Activated naive CD4-positive, alpha-beta T cell treated with anti-CD3 and anti-CD28 coated beads, Interleukin-2, amount 10 ng/mL, durations not matched to agents 7 days and 5 days (primary cell): Measurements from ENCODE around the gene PRC1.

ENCODE experiments used
- CTCF ChIA-PET: fragments of 350-600 bp; sonication (Branson Sonifier 250); formaldehyde crosslinking; loops from one replicate; lab custom pipeline; 2021; ENCODE audit warnings: antibody characterized with exemption; lab: Charles Lee
- DNase-seq: peaks from one replicate; pipeline ENCODE4 v3.0.0-alpha.2; 2020
- H3K27ac Mint-ChIP-seq: one replicate; pipeline ENCODE4 v1.8.0; 2021; ENCODE audit warnings: mild to moderate bottlenecking, moderate library complexity, mixed read lengths
- H3K27me3 Mint-ChIP-seq: one replicate; pipeline ENCODE4 v1.8.0; 2021; ENCODE audit warnings: mild to moderate bottlenecking, mixed read lengths
- H3K36me3 Mint-ChIP-seq: one replicate; pipeline ENCODE4 v1.8.0; 2021; ENCODE audit warnings: mixed read lengths
- H3K4me1 Mint-ChIP-seq: one replicate; pipeline ENCODE4 v1.8.0; 2021; ENCODE audit warnings: mixed read lengths
- H3K4me3 Mint-ChIP-seq: one replicate; pipeline ENCODE4 v1.8.0; 2021; ENCODE audit warnings: mild to moderate bottlenecking, moderate library complexity, mixed read lengths
- H3K9me3 Mint-ChIP-seq: one replicate; pipeline ENCODE4 v1.8.0; 2021; ENCODE audit warnings: mixed read lengths

The PRC1 gene

DNA sequence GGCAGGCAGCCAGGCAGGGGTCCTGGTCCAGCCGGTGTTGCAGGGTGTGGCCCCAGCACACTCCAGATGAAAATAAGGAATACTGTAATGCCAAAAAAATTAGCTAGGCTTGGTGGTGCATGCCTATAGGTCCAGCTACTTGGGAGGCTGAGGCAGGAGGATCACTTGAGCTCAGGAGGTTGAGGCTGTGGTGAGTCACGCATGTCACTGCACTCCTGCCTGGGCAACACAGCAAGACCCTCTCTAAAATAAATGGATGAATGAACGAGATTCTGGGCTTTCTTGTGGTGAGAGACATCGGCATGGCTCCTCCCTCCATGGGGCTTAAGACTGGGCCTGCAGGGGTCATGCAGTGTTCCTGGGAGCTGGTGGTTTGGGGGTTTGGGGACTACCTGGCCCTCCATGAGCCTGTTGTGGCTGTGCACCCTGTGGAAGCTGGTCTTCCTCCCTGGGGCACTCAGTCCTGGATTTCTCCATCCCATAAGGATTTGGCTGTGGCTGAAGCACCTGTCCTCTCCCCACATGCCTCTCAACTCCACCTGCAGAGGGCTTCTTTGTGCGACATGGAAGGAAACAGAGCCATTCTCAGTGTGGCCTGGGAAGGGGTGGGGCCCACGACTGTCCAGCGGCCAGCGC, 47.3 kb downstream of the PRC1 start:
- Mint-ChIP-seq H3K27me3 (no peaks in the 10 kb centered on the region), H3K4me1 (no peaks in the 10 kb centered on the region), H3K4me3 (no peak overlapping the region), H3K27ac (no peak overlapping the region), H3K36me3 (peaks cover 53% of the 10 kb centered on the region), H3K9me3 (no peaks in the 10 kb centered on the region)
- no peak for DNase-seq
- CTCF ChIA-PET = interaction anchor here (3.2 kb wide), 1 partner anchor 12 kb away, joined by 16 read pairs; the partner anchor contains the start of gene UNC45A

DNA sequence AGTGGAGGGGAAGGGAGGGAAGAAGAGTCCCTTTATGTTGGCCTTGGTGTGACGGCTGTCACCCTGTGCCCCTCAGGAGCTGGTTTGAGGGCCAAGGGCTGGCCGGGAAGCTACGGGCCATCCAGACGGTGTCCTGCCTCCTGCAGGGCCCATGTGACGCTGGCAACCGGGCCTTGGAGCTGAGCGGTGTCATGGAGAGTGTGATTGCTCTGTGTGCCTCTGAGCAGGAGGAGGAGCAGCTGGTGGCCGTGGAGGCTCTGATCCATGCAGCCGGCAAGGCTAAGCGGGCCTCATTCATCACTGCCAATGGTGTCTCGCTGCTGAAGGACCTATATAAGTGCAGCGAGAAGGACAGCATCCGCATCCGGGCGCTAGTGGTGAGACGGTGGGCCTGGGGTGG, 47.8 kb downstream of the PRC1 start:
- CTCF ChIA-PET = interaction anchor here (1.2 to 3.2 kb wide), 2 partner anchors 12 to 103 kb away, joined by 3 to 16 read pairs; partner anchors contain the start of gene UNC45A
- H3K9me3 Mint-ChIP-seq = no peaks in the 10 kb centered on the region
- H3K27me3 Mint-ChIP-seq = no peaks in the 10 kb centered on the region
- no peaks in the 10 kb centered on the region for H3K4me1 Mint-ChIP-seq
- peaks cover 49% of the 10 kb centered on the region for H3K36me3 Mint-ChIP-seq
- H3K4me3 Mint-ChIP-seq = no peak overlapping the region
- no peak overlapping the region for H3K27ac Mint-ChIP-seq
- no peak for DNase-seq

DNA sequence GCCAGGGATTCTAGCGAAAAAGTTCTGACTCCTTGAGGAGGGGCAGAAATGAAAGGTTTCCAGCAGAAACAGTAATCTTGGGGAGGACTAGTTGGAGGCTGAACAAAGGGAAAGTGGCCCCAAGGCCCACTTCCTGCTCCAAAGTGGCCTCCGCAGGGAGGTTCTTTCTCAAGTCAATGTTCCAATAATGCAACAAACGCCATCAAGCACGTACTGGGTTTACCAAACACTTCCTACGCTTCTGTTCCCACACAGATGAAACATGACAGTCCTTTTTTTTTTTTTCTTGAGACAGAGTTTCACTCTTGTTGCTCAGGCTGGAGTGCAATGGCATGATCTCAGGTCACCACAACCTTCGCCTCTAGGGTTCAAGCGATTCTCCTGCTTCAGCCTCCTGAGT, 49.2 kb downstream of the PRC1 start:
- H3K27ac Mint-ChIP-seq = no peak overlapping the region
- H3K4me3 Mint-ChIP-seq = no peak overlapping the region
- H3K27me3 Mint-ChIP-seq = no peaks in the 10 kb centered on the region
- CTCF ChIA-PET = interaction anchor here (0.6 to 1.2 kb wide), 2 partner anchors 14 to 105 kb away, joined by 3 read pairs; no protein-coding TSS in a partner anchor
- no peaks in the 10 kb centered on the region for H3K9me3 Mint-ChIP-seq
- DNase-seq = no peak
- no peaks in the 10 kb centered on the region for H3K4me1 Mint-ChIP-seq
- H3K36me3 Mint-ChIP-seq = peaks cover 54% of the 10 kb centered on the region

DNA sequence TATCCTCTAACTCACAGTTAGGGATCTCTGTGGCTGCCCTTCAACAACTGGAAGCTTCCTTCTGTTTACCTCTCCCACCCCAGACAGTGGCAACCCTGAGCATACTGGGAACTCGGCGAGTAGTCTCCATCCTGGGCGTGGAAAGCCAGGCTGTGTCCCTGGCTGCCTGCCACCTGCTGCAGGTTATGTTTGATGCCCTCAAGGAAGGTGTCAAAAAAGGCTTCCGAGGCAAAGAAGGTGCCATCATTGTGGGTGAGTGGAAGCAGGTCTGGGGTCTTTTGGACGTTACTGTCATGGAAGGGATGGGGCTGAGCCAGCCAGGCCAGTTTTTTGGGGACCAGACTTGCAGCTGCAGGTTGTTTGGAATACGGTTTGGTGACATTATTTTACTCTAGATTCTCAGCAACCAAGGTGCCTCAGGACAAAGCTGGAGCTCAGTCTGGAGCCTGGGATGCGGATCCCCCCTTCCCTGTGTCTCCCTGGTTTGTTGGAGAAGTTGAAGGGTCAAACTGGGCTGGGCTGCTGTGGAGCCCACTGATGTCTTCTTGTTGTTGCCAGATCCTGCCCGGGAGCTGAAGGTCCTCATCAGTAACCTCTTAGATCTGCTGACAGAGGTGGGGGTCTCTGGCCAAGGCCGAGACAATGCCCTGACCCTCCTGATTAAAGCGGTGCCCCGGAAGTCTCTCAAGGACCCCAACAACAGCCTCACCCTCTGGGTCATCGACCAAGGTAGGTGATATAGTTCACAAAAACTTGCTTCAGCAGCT, 51.8 kb downstream of the PRC1 start:
- Mint-ChIP-seq H3K9me3 (no peaks in the 10 kb centered on the region), H3K27ac (no peak overlapping the region), H3K36me3 (peaks cover 52% of the 10 kb centered on the region), H3K4me1 (no peaks in the 10 kb centered on the region), H3K4me3 (no peak overlapping the region), H3K27me3 (no peaks in the 10 kb centered on the region)
- DNase-seq = no peak
- CTCF ChIA-PET = interaction anchor here (0.8 to 1.3 kb wide), 3 partner anchors 10 to 107 kb away, joined by 3 to 4 read pairs (median 3); partner anchors contain the start of gene HDDC3

DNA sequence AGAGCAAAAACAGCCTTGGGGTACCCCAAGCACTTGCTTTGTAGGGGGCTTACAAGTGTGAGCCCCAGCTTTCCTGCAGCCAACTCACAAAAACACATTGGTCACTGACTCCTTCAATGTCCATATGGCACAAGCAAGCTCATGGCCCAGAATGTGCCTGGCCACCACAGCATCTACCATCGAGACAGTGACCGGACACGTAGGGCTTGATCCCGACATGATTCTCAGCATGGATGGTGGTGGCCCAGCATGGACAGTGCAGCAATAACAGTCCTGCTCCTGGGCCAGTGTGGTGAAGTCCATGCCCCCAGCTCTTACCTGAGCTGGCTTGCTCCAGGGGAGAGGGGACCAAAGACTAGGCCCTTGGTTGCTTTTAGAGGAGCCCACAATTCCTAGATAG, 53.3 kb downstream of the PRC1 start:
- DNase-seq = no peak
- CTCF ChIA-PET = interaction anchor here (0.9 kb wide), 1 partner anchor 16 kb away, joined by 4 read pairs; no protein-coding TSS in a partner anchor
- no peaks in the 10 kb centered on the region for H3K9me3 Mint-ChIP-seq
- peaks cover 11% of the 10 kb centered on the region for H3K4me1 Mint-ChIP-seq
- H3K4me3 Mint-ChIP-seq = no peak overlapping the region
- peaks cover 52% of the 10 kb centered on the region for H3K36me3 Mint-ChIP-seq
- H3K27me3 Mint-ChIP-seq = no peaks in the 10 kb centered on the region
- H3K27ac Mint-ChIP-seq = no peak overlapping the region

DNA sequence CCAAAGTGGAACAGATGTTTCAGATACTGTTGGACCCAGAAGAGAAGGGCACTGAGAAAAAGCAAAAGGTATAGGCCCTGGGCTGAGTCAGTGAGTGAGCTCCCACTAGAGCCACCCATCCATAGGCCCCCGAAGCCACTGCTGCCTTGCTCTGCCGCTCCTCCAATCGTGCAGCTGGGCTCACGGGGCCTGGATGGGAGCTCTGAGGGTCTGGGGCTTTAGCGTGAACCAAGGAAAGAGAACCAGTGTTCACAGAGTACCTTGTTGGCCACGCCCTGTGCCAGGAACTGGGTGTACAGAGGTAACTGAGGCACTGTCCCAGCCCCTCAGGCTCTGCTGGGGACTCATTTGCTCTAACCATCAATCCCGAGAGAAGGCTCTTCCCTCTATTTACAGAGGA, 54.6 kb downstream of the PRC1 start:
- no peaks in the 10 kb centered on the region for H3K9me3 Mint-ChIP-seq
- no peak overlapping the region for H3K27ac Mint-ChIP-seq
- peaks cover 16% of the 10 kb centered on the region for H3K4me1 Mint-ChIP-seq
- DNase-seq = no peak
- peaks cover 48% of the 10 kb centered on the region for H3K36me3 Mint-ChIP-seq
- CTCF ChIA-PET = interaction anchor here (0.7 to 1.3 kb wide), 4 partner anchors 8 to 444 kb away, joined by 3 to 5 read pairs (median 4); no protein-coding TSS in a partner anchor
- no peaks in the 10 kb centered on the region for H3K27me3 Mint-ChIP-seq
- no peak overlapping the region for H3K4me3 Mint-ChIP-seq

DNA sequence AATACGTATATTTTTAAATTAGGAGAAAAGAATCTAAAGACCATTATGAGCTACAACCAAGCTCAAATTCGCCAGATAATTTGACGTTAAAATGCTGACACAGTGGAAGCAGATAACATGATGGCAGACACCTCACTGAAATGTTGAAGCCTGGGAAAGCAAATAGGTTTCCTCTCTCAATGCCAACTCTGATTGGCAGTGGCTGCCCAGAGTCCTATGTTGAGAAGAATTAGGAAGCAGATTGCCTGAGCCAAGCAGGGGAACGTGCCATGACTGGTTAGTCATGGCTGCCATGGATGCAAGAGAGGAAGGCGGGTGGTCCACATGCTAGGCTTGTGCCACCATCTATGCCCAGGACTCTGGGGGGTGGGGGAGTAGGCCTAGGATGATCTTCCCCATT, 56.1 kb downstream of the PRC1 start:
- Mint-ChIP-seq H3K27ac (no peak overlapping the region), H3K36me3 (peaks cover 42% of the 10 kb centered on the region), H3K9me3 (no peaks in the 10 kb centered on the region), H3K4me3 (no peak overlapping the region), H3K27me3 (no peaks in the 10 kb centered on the region), H3K4me1 (peaks cover 31% of the 10 kb centered on the region)
- CTCF ChIA-PET = no interaction called here
- DNase-seq = no peak

DNA sequence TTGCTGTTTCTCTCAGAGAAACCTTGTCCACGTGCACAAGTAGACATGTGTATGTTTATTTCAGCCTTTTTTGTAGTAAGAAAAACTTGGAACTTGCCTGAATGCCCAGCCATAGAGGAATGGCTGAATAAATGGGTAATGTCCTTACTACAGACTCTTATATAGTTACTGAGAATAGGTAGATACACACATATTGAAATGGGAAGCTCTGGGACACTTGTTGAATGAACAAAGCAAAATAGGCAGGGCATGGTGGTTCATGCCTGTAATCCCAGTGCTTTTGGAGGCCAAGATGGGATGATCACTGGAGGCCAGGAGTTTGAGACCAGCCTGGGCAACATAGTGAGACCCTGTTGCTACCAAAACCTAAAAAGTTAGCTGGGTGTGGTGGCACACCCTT, 57.5 kb downstream of the PRC1 start:
- H3K4me1 Mint-ChIP-seq = peaks cover 40% of the 10 kb centered on the region

DNA sequence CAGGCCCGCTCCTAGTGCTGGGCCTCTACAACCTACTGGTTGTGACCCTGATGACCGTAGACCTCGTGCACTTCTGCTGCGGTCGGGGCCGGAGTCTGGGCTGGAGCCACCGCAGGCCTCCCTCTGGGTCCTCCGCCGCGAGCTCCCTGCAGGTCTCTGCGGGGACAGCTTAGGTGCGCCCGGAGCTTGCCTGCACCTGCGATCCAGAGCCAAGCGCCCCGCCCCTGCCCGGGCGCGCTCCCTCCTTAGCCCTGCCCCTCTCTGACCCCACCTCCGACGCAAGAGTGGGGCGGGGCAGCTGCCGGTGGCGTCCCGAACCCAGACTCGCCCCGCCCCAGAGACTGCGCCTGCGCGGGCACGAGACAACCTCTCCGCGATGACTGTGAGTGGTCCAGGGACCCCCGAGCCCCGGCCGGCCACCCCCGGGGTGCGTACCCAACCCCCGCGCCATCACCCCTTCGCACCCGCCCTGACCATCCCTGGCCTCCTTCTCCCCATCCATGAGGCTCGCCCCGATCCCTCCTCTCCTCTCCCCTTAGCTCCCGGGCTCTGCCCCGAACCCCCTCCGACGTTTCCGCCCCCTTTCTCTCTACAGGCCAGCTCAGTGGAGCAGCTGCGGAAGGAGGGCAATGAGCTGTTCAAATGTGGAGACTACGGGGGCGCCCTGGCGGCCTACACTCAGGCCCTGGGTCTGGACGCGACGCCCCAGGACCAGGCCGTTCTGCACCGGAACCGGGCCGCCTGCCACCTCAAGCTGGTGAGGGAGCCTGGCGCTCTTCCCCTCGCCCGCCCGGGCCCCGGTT, 59.2 kb downstream of the PRC1 start, which contains the start of gene UNC45A:
UNC45A (plus strand) TSS at position 337 of the 803 bp plus-strand sequence; CDS start at position 377, 40 bp downstream.
- Mint-ChIP-seq H3K27ac (peak within 1 kb of the TSS; percentile 100), H3K36me3 (peaks cover 24% of the 10 kb centered on the region), H3K4me3 (peak within 1 kb of the TSS; percentile 83), H3K4me1 (peaks cover 54% of the 10 kb centered on the region), H3K27me3 (no peaks in the 10 kb centered on the region), H3K9me3 (no peaks in the 10 kb centered on the region)
- CTCF ChIA-PET = interaction anchor here (0.5 to 8.1 kb wide), 18 partner anchors 9 to 615 kb away, joined by 3 to 160 read pairs (median 6); partner anchors contain the start of genes MAN2A2 and RCCD1
- DNase-seq = peak; percentile 97

More for the DNA sequence above, 57.5 kb downstream of the PRC1 start:
- peaks cover 32% of the 10 kb centered on the region for H3K36me3 Mint-ChIP-seq
- CTCF ChIA-PET = interaction anchor here (2.1 to 8.1 kb wide), 3 partner anchors 18 to 112 kb away, joined by 7 to 160 read pairs (median 77); partner anchors contain the start of genes MAN2A2 and RCCD1
- H3K27me3 Mint-ChIP-seq = no peaks in the 10 kb centered on the region
- no peak for DNase-seq
- H3K9me3 Mint-ChIP-seq = no peaks in the 10 kb centered on the region
- peak overlapping the region; percentile 83 for H3K4me3 Mint-ChIP-seq
- no peak overlapping the region for H3K27ac Mint-ChIP-seq

DNA sequence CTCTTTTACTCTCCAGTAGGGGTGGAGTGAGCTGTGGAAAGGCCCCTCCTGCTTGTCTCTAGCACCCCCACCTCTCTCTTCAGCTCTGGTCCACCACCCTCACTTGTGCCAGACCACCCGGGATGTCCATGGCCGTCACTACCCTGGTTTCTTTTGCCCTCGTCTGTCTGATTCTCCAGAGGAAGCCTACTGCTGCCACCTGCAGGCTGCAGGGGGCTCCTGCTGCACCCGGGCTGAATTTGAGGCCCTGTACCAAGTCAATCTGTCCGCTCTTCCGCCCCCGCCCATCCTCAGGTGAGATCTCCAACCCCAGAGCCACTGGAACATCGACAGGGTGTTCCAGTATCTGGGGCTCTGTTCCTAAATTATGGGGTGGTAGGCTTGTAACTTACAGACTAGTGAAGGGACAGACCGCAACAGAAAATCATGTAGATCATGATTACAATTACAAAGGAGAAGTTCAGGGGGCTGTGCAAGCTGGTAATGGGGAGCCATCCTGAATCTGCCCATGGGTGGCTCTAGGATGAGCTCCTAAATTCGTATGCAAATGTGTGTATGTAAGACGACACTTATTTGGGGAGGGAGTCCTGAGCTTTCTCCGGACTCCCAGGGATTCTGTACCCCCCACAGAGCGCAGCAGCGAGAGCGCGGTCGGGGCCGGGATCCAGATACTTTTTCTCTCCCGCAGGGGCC, 59.9 kb downstream of the PRC1 start:
- peaks cover 20% of the 10 kb centered on the region for H3K36me3 Mint-ChIP-seq
- CTCF ChIA-PET = interaction anchor here (0.6 to 8.1 kb wide), 27 partner anchors 8 to 641 kb away, joined by 3 to 160 read pairs (median 5); partner anchors contain the start of genes FES, MAN2A2 and RCCD1
- no peaks in the 10 kb centered on the region for H3K9me3 Mint-ChIP-seq
- H3K27ac Mint-ChIP-seq = peak overlapping the region; percentile 100
- peaks cover 61% of the 10 kb centered on the region for H3K4me1 Mint-ChIP-seq
- peak; percentile 93 for DNase-seq
- peak overlapping the region; percentile 83 for H3K4me3 Mint-ChIP-seq
- H3K27me3 Mint-ChIP-seq = no peaks in the 10 kb centered on the region

DNA sequence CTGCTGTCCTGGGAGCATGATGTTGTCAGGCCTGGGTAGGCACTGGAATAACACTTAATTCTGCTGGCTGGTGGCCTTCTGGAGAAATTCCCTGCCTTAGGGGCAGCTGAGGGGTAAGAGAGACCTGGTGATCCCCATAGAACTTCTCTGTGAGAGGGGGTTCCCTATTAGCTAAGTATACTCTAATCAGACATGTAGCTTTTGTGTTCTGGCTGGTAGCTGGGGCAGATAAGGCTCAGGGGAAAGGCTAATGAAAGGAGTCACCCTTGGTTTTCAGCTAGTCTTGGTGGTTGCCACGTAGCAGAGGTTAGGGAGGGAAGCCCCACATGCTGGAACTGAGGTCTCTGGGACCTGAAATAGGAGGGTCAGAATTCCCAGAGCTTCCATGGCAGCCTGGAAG, 61.0 kb downstream of the PRC1 start:
- Mint-ChIP-seq H3K9me3 (no peaks in the 10 kb centered on the region), H3K27me3 (no peaks in the 10 kb centered on the region), H3K4me3 (peak overlapping the region; percentile 38), H3K36me3 (peaks cover 21% of the 10 kb centered on the region), H3K4me1 (peaks cover 70% of the 10 kb centered on the region), H3K27ac (peak overlapping the region; percentile 100)
- DNase-seq = no peak
- CTCF ChIA-PET = interaction anchor here (0.8 to 8.1 kb wide), 30 partner anchors 9 to 700 kb away, joined by 3 to 160 read pairs (median 4); partner anchors contain the start of genes FES, MAN2A2 and RCCD1

DNA sequence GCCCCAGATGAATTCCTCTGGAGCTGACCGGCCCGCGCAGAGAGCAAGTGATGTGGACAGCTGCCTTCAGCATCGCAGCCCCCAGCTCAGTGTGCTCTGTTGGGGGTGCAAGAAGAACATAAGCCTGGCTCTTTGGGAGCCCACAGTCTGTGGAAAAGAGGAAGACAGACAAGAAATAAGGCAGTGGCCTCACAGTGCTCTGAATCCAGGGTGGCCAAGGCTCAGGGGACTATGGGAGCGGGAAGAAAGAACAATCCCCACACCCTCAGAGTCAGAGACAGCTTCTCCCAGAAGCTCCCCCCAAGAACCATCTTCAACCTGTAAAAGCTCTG, 61.7 kb downstream of the PRC1 start:
- Mint-ChIP-seq H3K27me3 (no peaks in the 10 kb centered on the region), H3K4me1 (peaks cover 71% of the 10 kb centered on the region), H3K36me3 (peaks cover 21% of the 10 kb centered on the region), H3K4me3 (peak overlapping the region; percentile 98), H3K27ac (peak overlapping the region; percentile 100), H3K9me3 (no peaks in the 10 kb centered on the region)
- CTCF ChIA-PET = interaction anchor here (0.6 to 8.1 kb wide), 36 partner anchors 10 to 700 kb away, joined by 3 to 160 read pairs (median 5); partner anchors contain the start of genes FES, MAN2A2 and RCCD1
- no peak for DNase-seq
